ENCODE results near the gene CNGA4. TPM values are rescaled to one million over a fixed set of nuclear protein-coding genes. Genes with fewer than 3 reads are reported as not detected.

Gene CNGA4, protein sequence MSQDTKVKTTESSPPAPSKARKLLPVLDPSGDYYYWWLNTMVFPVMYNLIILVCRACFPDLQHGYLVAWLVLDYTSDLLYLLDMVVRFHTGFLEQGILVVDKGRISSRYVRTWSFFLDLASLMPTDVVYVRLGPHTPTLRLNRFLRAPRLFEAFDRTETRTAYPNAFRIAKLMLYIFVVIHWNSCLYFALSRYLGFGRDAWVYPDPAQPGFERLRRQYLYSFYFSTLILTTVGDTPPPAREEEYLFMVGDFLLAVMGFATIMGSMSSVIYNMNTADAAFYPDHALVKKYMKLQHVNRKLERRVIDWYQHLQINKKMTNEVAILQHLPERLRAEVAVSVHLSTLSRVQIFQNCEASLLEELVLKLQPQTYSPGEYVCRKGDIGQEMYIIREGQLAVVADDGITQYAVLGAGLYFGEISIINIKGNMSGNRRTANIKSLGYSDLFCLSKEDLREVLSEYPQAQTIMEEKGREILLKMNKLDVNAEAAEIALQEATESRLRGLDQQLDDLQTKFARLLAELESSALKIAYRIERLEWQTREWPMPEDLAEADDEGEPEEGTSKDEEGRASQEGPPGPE
- total RNA-seq (not detected), polyA plus RNA-seq (under 1 TPM in 2 of 3 donors, not detected in 1; 0.03 to 0.21 TPM)
- long read RNA-seq, donor 1: 0 reads
- long read RNA-seq, donor 2: 0 reads

DNA sequence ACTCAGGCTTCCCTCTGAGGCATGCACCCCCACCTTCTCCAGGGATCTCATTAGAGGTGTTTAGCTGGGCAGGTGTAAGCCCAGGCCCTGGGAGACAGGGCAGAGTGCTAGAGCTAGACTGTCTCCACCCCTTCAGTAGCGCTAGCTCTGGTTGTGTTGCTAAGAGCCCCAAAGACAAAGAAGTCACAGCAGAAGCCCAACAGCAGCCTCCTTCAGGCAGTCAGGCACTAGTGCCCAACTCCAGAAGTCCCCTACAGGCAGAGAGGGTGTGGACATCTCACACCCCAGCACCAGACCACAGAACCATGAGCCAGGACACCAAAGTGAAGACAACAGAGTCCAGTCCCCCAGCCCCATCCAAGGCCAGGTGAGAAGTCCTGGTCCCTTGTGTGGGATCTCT lies at the start of gene CNGA4:
TSS of gene CNGA4 (plus strand) at position 188 of the 400 bp plus-strand sequence. CDS start at position 306, 118 bp downstream.
- H3K4me3 ChIP-seq: no peak within 1 kb of the TSS

DNA sequence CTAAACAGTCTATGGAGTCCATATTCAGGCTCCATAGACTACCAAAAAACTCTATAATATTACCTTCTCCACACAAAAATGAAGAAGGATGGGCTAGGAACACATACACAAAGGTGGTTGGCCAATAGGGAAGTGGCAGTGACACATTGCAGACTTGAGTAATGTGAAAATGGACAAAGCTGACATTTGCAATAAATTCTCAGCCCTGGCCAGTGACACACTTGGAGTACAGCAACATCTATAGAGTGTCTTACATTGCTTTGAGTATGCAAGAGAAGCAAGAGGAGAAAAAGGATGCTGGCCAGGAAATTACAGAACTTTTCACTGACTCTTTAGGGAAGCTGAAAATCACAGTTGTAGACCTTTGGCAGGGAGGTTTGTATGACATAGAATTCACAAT lies 47.1 kb upstream of the CNGA4 start:
- DNase-seq: no peak
- Histone ChIP-seq H3K4me1 (no peaks in the 10 kb centered on the region), H3K4me3 (no peak overlapping the region), H3K27ac (no peak overlapping the region), H3K27me3 (ENCODE audit: insufficient read depth in 3 of 3, low read length in 2 of 3) (no peaks in the 10 kb centered on the region), H3K9me3 (no peaks in the 10 kb centered on the region), H3K36me3 (ENCODE audit: insufficient read depth in 1 of 2, low read depth in 1 of 2) (no peaks in the 10 kb centered on the region)
- ATAC-seq: no peak
- TF ChIP-seq, protein P1, sequence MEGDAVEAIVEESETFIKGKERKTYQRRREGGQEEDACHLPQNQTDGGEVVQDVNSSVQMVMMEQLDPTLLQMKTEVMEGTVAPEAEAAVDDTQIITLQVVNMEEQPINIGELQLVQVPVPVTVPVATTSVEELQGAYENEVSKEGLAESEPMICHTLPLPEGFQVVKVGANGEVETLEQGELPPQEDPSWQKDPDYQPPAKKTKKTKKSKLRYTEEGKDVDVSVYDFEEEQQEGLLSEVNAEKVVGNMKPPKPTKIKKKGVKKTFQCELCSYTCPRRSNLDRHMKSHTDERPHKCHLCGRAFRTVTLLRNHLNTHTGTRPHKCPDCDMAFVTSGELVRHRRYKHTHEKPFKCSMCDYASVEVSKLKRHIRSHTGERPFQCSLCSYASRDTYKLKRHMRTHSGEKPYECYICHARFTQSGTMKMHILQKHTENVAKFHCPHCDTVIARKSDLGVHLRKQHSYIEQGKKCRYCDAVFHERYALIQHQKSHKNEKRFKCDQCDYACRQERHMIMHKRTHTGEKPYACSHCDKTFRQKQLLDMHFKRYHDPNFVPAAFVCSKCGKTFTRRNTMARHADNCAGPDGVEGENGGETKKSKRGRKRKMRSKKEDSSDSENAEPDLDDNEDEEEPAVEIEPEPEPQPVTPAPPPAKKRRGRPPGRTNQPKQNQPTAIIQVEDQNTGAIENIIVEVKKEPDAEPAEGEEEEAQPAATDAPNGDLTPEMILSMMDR (IDR thresholded peaks at IDR 0.05): no peak
- intact Hi-C loops (cut with DNase I): no loop called here

More for the DNA sequence above, at the start of gene CNGA4:
- H3K27ac ChIP-seq: no peak within 1 kb of the TSS
- no peaks in the 10 kb centered on the region for H3K36me3 ChIP-seq (ENCODE audit: insufficient read depth in 1 of 2, low read depth in 1 of 2)
- DNase-seq (no peak), ATAC-seq (no peak)
- WGBS, 3 donors: 85 to 89% (median 88%) methylated on average over 1 of the region's 1 CpG
- H3K27me3 ChIP-seq (ENCODE audit: insufficient read depth in 3 of 3, low read length in 2 of 3): no peaks in the 10 kb centered on the region
- TF ChIP-seq, protein P1 (IDR thresholded peaks at IDR 0.05): no peak
- H3K4me1 ChIP-seq: peaks cover 7% of the 10 kb centered on the region
- intact Hi-C loops (cut with DNase I): loop anchor here (5.0 to 10.0 kb wide), 3 partner anchors 78 to 376 kb away; partner anchors contain the start of genes TRIM3 (in 2 of the 2), TAF10 (in 1 of the 2) and TPP1 (in 1 of the 2)
- H3K9me3 ChIP-seq: no peaks in the 10 kb centered on the region

DNA sequence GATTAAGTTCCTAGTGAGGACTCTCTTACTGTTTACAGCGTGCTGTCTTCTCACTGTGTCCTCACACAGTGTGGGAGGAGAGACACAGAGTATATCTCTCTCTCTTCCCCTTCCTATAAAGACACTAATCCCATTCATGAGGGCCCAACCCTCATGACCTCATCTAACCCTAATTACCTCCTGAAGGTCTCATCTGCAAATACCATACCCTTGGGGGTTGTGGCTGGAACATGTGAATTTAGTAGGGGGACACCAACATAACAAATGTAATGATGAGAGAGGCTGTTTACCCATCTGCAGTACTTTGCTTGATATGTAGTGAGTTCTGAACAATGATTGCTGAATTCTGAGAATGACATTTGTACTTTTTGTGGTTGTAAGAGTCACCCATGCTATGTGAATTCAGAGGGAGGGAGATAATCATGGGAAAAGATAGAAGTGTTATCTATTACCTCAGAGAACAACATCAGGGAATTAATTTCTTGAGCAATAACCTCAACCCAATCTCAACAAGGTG lies 44.8 kb upstream of the CNGA4 start:
- H3K27ac ChIP-seq: no peak overlapping the region
- intact Hi-C loops (cut with DNase I): no loop called here
- H3K27me3 ChIP-seq (ENCODE audit: insufficient read depth in 3 of 3, low read length in 2 of 3): no peaks in the 10 kb centered on the region
- H3K4me1 ChIP-seq: no peaks in the 10 kb centered on the region
- H3K9me3 ChIP-seq: no peaks in the 10 kb centered on the region
- DNase-seq: no peak
- TF ChIP-seq, protein P1 (IDR thresholded peaks at IDR 0.05): no peak
- no peak overlapping the region for H3K4me3 ChIP-seq
- H3K36me3 ChIP-seq (ENCODE audit: insufficient read depth in 1 of 2, low read depth in 1 of 2): no peaks in the 10 kb centered on the region
- no peak for ATAC-seq
- WGBS, 3 donors: 58 to 76% (median 59%) methylated on average over 1 of the region's 1 CpG

DNA sequence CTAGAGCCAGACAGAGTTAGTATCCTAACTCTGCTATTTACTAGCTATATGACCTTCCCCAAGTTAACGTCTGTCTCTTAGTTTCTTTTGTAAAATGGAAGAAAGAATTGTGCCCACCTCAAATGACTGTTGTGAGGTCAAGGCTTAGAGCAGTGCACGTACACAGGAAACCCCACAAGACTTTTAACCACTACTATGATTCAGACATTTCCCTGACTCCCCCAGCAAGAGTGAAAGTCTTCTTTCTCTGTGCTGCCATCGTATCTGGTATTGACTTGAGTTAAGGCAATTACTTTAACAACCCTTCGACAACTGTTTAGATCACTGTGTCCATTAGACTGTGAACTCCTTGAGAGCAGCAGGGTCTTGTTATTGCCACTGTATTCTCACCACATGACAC lies 42.5 kb upstream of the CNGA4 start:
- no peak overlapping the region for H3K27ac ChIP-seq

More for the DNA sequence above, 42.5 kb upstream of the CNGA4 start:
- ATAC-seq (no peak), DNase-seq (no peak)
- H3K36me3 ChIP-seq (ENCODE audit: insufficient read depth in 1 of 2, low read depth in 1 of 2): no peaks in the 10 kb centered on the region
- intact Hi-C loops (cut with DNase I): no loop called here
- 44 to 48% (median 45%) methylated on average over 4 of the region's 4 CpGs for WGBS, 3 donors
- TF ChIP-seq, protein P1 (IDR thresholded peaks at IDR 0.05): no peak
- H3K4me1 ChIP-seq: no peaks in the 10 kb centered on the region
- H3K9me3 ChIP-seq: no peaks in the 10 kb centered on the region
- no peak overlapping the region for H3K4me3 ChIP-seq
- H3K27me3 ChIP-seq (ENCODE audit: insufficient read depth in 3 of 3, low read length in 2 of 3): no peaks in the 10 kb centered on the region

All from psoas muscle (tissue), 8 donors.